Vagina (tissue), 2 donors: ENCODE results near the gene SCNN1G. TPM values are rescaled to one million over a fixed set of nuclear protein-coding genes. Genes with fewer than 3 reads are reported as not detected.

ENCODE experiments used
- DNase-seq, 2 donors: peaks; one replicate each; pipeline ENCODE4 v3.0.0-alpha.2; 2017; ENCODE audit errors: extremely low spot score in 2 of 2
- H3K27ac ChIP-seq: fragments of 200-600 bp; sonication (generic); one replicate; pipeline ENCODE4 v1.5.1; 2019
- H3K27me3 ChIP-seq: fragments of 200-600 bp; sonication (generic); one replicate; pipeline ENCODE4 v1.5.1; 2019
- H3K36me3 ChIP-seq, 2 donors: fragments of 200-600 bp; sonication (generic); one replicate each; pipeline ENCODE4 v1.5.1; 2017 to 2019
- H3K4me1 ChIP-seq: fragments of 200-600 bp; sonication (generic); one replicate; pipeline ENCODE4 v1.5.1; 2019
- H3K4me3 ChIP-seq, 2 donors: fragments of 200-600 bp; sonication (generic); 1 replicate in 1 of 2; 2 replicates in 1 of 2; pipeline ENCODE4 v1.5.1; 2016 to 2019
- H3K9me3 ChIP-seq: fragments of 200-600 bp; sonication (generic); one replicate; pipeline ENCODE4 v1.5.1; 2019
- CTCF ChIP-seq, 3 experiments: fragments of 450-650 bp in 2 of 3; fragments of 200-600 bp in 1 of 3; sonication (generic) in 1 of 3; IDR thresholded peaks; one replicate each; pipeline ENCODE4 v1.5.1; 2017 to 2019; ENCODE audit warnings: antibody characterized with exemption in 3 of 3, mild to moderate bottlenecking in 2 of 3, moderate library complexity in 2 of 3
- POLR2A ChIP-seq, 2 donors: fragments of 450-650 bp; IDR thresholded peaks; one replicate each; pipeline ENCODE4 v1.6.1; 2017; ENCODE audit warnings: antibody characterized with exemption in 2 of 2, mild to moderate bottlenecking in 2 of 2, moderate library complexity in 2 of 2
- POLR2AphosphoS5 ChIP-seq, 2 donors: sonication (generic); formaldehyde crosslinking; IDR thresholded peaks; one replicate each; pipeline ENCODE4 v1.9.0; 2017; ENCODE audit warnings: antibody characterized with exemption in 2 of 2, mild to moderate bottlenecking in 2 of 2, low read depth in 1 of 2; ENCODE audit not compliant: insufficient read depth in 1 of 2
- intact Hi-C: fragments of 100-400 bp; cut with DNase I; formaldehyde crosslinking; loops from one replicate; pipeline ENCODE4 v1.15.1; 2023
- total RNA-seq: library from RNA; depleted of rRNA; stranded (reverse); fragments of >200 nt; gene quantifications from one replicate; pipeline ENCODE4 v1.2.3, GENCODE V29; 2016

SCNN1G gene
- total RNA-seq, 1 donor from 2014 or later = 26.5 TPM

GRCh38 chr16:23152386-23153178 lies 30.0 kb upstream of the SCNN1G start:
- intact Hi-C loops = no loop called here
- no peaks in the 10 kb centered on the region for H3K36me3 ChIP-seq
- no peak overlapping the region for H3K4me3 ChIP-seq
- no peak overlapping the region for H3K27ac ChIP-seq
- H3K4me1 ChIP-seq = peaks cover 19% of the 10 kb centered on the region
- H3K9me3 ChIP-seq = no peaks in the 10 kb centered on the region
- TF ChIP-seq CTCF (IDR thresholded peaks at IDR 0.05) (no peak), POLR2AphosphoS5 (IDR thresholded peaks at IDR 0.05; ENCODE audit: insufficient read depth in 1 of 2, low read depth in 1 of 2) (no peak), POLR2A (IDR thresholded peaks at IDR 0.05) (no peak)
- DNase-seq = peak in 1 of 2 donors; percentile 64
- H3K27me3 ChIP-seq = no peaks in the 10 kb centered on the region

GRCh38 chr16:23155445-23156049 lies 27.0 kb upstream of the SCNN1G start:
- intact Hi-C loops = no loop called here
- TF ChIP-seq CTCF (IDR thresholded peaks at IDR 0.05) = no peak
- TF ChIP-seq POLR2A (IDR thresholded peaks at IDR 0.05) = no peak
- no peak for TF ChIP-seq POLR2AphosphoS5 (IDR thresholded peaks at IDR 0.05; ENCODE audit: insufficient read depth in 1 of 2, low read depth in 1 of 2)

GRCh38 chr16:23156110-23156509 lies 26.4 kb upstream of the SCNN1G start:
- Histone ChIP-seq H3K4me1 (no peaks in the 10 kb centered on the region), H3K36me3 (no peaks in the 10 kb centered on the region), H3K27ac (no peak overlapping the region), H3K9me3 (no peaks in the 10 kb centered on the region), H3K27me3 (no peaks in the 10 kb centered on the region), H3K4me3 (no peak overlapping the region)
- TF ChIP-seq CTCF (IDR thresholded peaks at IDR 0.05) = no peak
- no peak for TF ChIP-seq POLR2AphosphoS5 (IDR thresholded peaks at IDR 0.05; ENCODE audit: insufficient read depth in 1 of 2, low read depth in 1 of 2)
- no peak for TF ChIP-seq POLR2A (IDR thresholded peaks at IDR 0.05)
- intact Hi-C loops = no loop called here
- DNase-seq = peak in 1 of 2 donors; percentile 6

More at GRCh38 chr16:23155445-23156049, 27.0 kb upstream of the SCNN1G start:
- Histone ChIP-seq H3K4me3 (no peak overlapping the region), H3K36me3 (no peaks in the 10 kb centered on the region), H3K9me3 (no peaks in the 10 kb centered on the region), H3K27me3 (no peaks in the 10 kb centered on the region), H3K4me1 (no peaks in the 10 kb centered on the region), H3K27ac (no peak overlapping the region)
- DNase-seq = peak in 1 of 2 donors; percentile 72

GRCh38 chr16:23156946-23157460 lies 25.5 kb upstream of the SCNN1G start:
- no peaks in the 10 kb centered on the region for H3K36me3 ChIP-seq
- H3K4me1 ChIP-seq = no peaks in the 10 kb centered on the region
- intact Hi-C loops = no loop called here
- H3K9me3 ChIP-seq = no peaks in the 10 kb centered on the region
- H3K4me3 ChIP-seq = no peak overlapping the region
- no peak for TF ChIP-seq POLR2A (IDR thresholded peaks at IDR 0.05)
- TF ChIP-seq POLR2AphosphoS5 (IDR thresholded peaks at IDR 0.05; ENCODE audit: insufficient read depth in 1 of 2, low read depth in 1 of 2) = no peak
- no peak for TF ChIP-seq CTCF (IDR thresholded peaks at IDR 0.05)
- peak in 1 of 2 donors; percentile 4 for DNase-seq
- H3K27me3 ChIP-seq = no peaks in the 10 kb centered on the region
- H3K27ac ChIP-seq = no peak overlapping the region
